HCT116 (cell line): Measurements from ENCODE around the gene SPRR5.

Source experiments
- CBX3 ChIP-seq: IDR thresholded peaks from 2 replicates; pipeline ENCODE4 v1.6.1; 2012; ENCODE audit warnings: low read depth
- CTCF ChIP-seq, 3 experiments: fragments of 200-600 bp in 1 of 3; sonication (generic) in 1 of 3; IDR thresholded peaks in 2 of 3; conservative IDR thresholded peaks in 1 of 3; 2 replicates each; pipeline ENCODE4 v1.5.1; 2012 to 2017; ENCODE audit warnings: low read depth in 2 of 3, low read length in 2 of 3, antibody characterized with exemption in 1 of 3, borderline replicate concordance in 1 of 3, control low read depth in 1 of 3, mild to moderate bottlenecking in 1 of 3, mixed read lengths in 1 of 3, mixed run types in 1 of 3, moderate library complexity in 1 of 3; ENCODE audit not compliant: insufficient read depth in 1 of 3
- EZH2 ChIP-seq: fragments of 200-600 bp; sonication (generic); IDR thresholded peaks from 2 replicates; pipeline ENCODE4 v1.6.1; 2017; ENCODE audit warnings: antibody characterized with exemption, mixed run types
- FOSL1 ChIP-seq: IDR thresholded peaks from 2 replicates; pipeline ENCODE4 v1.6.1; 2012; ENCODE audit warnings: low read depth
- JUND ChIP-seq: IDR thresholded peaks from 2 replicates; pipeline ENCODE4 v1.6.1; 2012
- POLR2A ChIP-seq: IDR thresholded peaks from 2 replicates; pipeline ENCODE4 v1.7.0; 2011; ENCODE audit warnings: borderline replicate concordance; ENCODE audit not compliant: insufficient read depth, insufficient read length; ENCODE audit errors: extremely low read depth
- POLR2AphosphoS5 ChIP-seq: IDR thresholded peaks from 2 replicates; pipeline ENCODE4 v1.6.1; 2011; ENCODE audit warnings: mild to moderate bottlenecking, low read depth, low read length, moderate library complexity
- SP1 ChIP-seq: IDR thresholded peaks from 2 replicates; pipeline ENCODE4 v1.6.1; 2012; ENCODE audit warnings: low read depth
- SRF ChIP-seq: IDR thresholded peaks from 2 replicates; pipeline ENCODE4 v1.6.1; 2012; ENCODE audit warnings: low read depth
- YY1 ChIP-seq: IDR thresholded peaks from 2 replicates; pipeline ENCODE4 v1.6.1; 2011; ENCODE audit warnings: low read length, low read depth, moderate library complexity, mild to moderate bottlenecking; ENCODE audit not compliant: insufficient replicate concordance; ENCODE audit errors: extremely low read depth
- ZNF274 ChIP-seq: fragments of 200-500 bp; sonication (Bioruptor generic); IDR thresholded peaks from 2 replicates; pipeline ENCODE4 v1.6.1; 2014; ENCODE audit warnings: mild to moderate bottlenecking, low read depth, low read length, inconsistent platforms
- TF ChIP-seq, protein P1 (sequence below): IDR thresholded peaks from 2 replicates; pipeline ENCODE4 v1.6.1; 2011; ENCODE audit warnings: mild to moderate bottlenecking, low read length, moderate library complexity; ENCODE audit not compliant: insufficient replicate concordance; ENCODE audit errors: extremely low read depth
- TF ChIP-seq, protein P2 (sequence below): IDR thresholded peaks from 2 replicates; pipeline ENCODE4 v1.6.1; 2012; ENCODE audit warnings: low read depth
- TF ChIP-seq, protein P3 (sequence below): IDR thresholded peaks from 2 replicates; pipeline ENCODE4 v1.6.1; 2012

GRCh38 chr1:152901631-152902030 lies 45.4 kb upstream of the SPRR5 start:
- TF ChIP-seq, protein P1, sequence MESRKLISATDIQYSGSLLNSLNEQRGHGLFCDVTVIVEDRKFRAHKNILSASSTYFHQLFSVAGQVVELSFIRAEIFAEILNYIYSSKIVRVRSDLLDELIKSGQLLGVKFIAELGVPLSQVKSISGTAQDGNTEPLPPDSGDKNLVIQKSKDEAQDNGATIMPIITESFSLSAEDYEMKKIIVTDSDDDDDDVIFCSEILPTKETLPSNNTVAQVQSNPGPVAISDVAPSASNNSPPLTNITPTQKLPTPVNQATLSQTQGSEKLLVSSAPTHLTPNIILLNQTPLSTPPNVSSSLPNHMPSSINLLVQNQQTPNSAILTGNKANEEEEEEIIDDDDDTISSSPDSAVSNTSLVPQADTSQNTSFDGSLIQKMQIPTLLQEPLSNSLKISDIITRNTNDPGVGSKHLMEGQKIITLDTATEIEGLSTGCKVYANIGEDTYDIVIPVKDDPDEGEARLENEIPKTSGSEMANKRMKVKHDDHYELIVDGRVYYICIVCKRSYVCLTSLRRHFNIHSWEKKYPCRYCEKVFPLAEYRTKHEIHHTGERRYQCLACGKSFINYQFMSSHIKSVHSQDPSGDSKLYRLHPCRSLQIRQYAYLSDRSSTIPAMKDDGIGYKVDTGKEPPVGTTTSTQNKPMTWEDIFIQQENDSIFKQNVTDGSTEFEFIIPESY = no peak
- TF ChIP-seq POLR2AphosphoS5 (no peak), YY1 (no peak), CTCF (IDR thresholded peaks at IDR 0.05 in 2 of 3, conservative IDR thresholded peaks at IDR 0.05 in 1 of 3; ENCODE audit: borderline replicate concordance in 1 of 3, insufficient read depth in 1 of 3, low read depth in 2 of 3, low read length in 2 of 3) (no peak), POLR2A (no peak), EZH2 (no peak), SRF (no peak), JUND (no peak), CBX3 (no peak), ZNF274 (no peak), SP1 (no peak), FOSL1 (no peak)
- TF ChIP-seq, protein P2, sequence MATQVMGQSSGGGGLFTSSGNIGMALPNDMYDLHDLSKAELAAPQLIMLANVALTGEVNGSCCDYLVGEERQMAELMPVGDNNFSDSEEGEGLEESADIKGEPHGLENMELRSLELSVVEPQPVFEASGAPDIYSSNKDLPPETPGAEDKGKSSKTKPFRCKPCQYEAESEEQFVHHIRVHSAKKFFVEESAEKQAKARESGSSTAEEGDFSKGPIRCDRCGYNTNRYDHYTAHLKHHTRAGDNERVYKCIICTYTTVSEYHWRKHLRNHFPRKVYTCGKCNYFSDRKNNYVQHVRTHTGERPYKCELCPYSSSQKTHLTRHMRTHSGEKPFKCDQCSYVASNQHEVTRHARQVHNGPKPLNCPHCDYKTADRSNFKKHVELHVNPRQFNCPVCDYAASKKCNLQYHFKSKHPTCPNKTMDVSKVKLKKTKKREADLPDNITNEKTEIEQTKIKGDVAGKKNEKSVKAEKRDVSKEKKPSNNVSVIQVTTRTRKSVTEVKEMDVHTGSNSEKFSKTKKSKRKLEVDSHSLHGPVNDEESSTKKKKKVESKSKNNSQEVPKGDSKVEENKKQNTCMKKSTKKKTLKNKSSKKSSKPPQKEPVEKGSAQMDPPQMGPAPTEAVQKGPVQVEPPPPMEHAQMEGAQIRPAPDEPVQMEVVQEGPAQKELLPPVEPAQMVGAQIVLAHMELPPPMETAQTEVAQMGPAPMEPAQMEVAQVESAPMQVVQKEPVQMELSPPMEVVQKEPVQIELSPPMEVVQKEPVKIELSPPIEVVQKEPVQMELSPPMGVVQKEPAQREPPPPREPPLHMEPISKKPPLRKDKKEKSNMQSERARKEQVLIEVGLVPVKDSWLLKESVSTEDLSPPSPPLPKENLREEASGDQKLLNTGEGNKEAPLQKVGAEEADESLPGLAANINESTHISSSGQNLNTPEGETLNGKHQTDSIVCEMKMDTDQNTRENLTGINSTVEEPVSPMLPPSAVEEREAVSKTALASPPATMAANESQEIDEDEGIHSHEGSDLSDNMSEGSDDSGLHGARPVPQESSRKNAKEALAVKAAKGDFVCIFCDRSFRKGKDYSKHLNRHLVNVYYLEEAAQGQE = no peak
- TF ChIP-seq, protein P3, sequence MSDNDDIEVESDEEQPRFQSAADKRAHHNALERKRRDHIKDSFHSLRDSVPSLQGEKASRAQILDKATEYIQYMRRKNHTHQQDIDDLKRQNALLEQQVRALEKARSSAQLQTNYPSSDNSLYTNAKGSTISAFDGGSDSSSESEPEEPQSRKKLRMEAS = no peak
